ENCODE results near the gene DISP2. TPM values are rescaled to one million over a fixed set of nuclear protein-coding genes. Genes with fewer than 3 reads are reported as not detected.

Gene DISP2
- total RNA-seq, 1 experiment from 2014 or later, result 1.3 TPM

- no peak overlapping the region for H4K91ac ChIP-seq (ENCODE audit: insufficient read length, low read depth, low read length)
- no peak overlapping the region for H3K4me2 ChIP-seq (ENCODE audit: insufficient read depth, insufficient read length, low read length)
- no peak overlapping the region for H2BK15ac ChIP-seq (ENCODE audit: low read depth, low read length)
- no peak overlapping the region for H2BK5ac ChIP-seq (ENCODE audit: insufficient read length, low read length)
- H3T11ph ChIP-seq (ENCODE audit: low read length), result no peak overlapping the region
- Mint-ChIP-seq H3K36me3 (ENCODE audit: insufficient read depth in 1 of 3, low read depth in 3 of 3) (peaks cover 0 to 4% (median 3%) of the 10 kb centered on the region in 3 experiments; a peak in 2 of 7 replicates), H3K27me3 (ENCODE audit: low read depth) (peaks cover 11% of the 10 kb centered on the region), H3K4me1 (peaks cover 25 to 40% of the 10 kb centered on the region in 2 experiments), H3K9me3 (no peaks in the 10 kb centered on the region), H3K4me3 (peak overlapping the region in 1 of 2 experiments; percentile 53; a peak in 2 of 5 replicates), H3K27ac (no peak overlapping the region)
- no peak overlapping the region for H2AFZ ChIP-seq (ENCODE audit: low read length)
- no peaks in the 10 kb centered on the region for H3K9me3 ChIP-seq (ENCODE audit: control insufficient read depth, low read depth, low read length)
- no peak overlapping the region for H2AK5ac ChIP-seq (ENCODE audit: insufficient read length, low read length)
- H3K56ac ChIP-seq (ENCODE audit: insufficient read length, low read depth, low read length), result no peak overlapping the region
- WGBS (ENCODE audit: extremely low coverage, insufficient read length, low lambda C conversion rate), result no CpG with 5 or more reads among the region's 26 CpGs
- H3K14ac ChIP-seq (ENCODE audit: insufficient read depth, low read length), result no peak overlapping the region; the same call in 1 of the 2 replicates
- H3K23me2 ChIP-seq (ENCODE audit: insufficient read length, low read depth, low read length, poor library complexity, severe bottlenecking), result no peaks in the 10 kb centered on the region
- H3K27ac ChIP-seq (ENCODE audit: insufficient read length, low read depth, low read length), result no peak overlapping the region
- no peak for DNase-seq
- no peak for TF ChIP-seq CTCF (conservative IDR thresholded peaks at IDR 0.05)
- H2BK120ac ChIP-seq (ENCODE audit: low read depth, low read length, poor library complexity, severe bottlenecking), result no peak overlapping the region
- H2BK12ac ChIP-seq (ENCODE audit: insufficient read length, low read depth, low read length), result no peak overlapping the region
- H4K5ac ChIP-seq (ENCODE audit: insufficient read length, low read depth, low read length), result no peak overlapping the region
- H3K4me1 ChIP-seq (ENCODE audit: insufficient read depth, low read length), result no peaks in the 10 kb centered on the region
- no peaks in the 10 kb centered on the region for H3K79me1 ChIP-seq (ENCODE audit: insufficient read depth, low read depth, low read length, poor library complexity, severe bottlenecking)
- H4K20me1 ChIP-seq (ENCODE audit: control insufficient read depth, insufficient read depth, insufficient read length), result no peaks in the 10 kb centered on the region
- no peak overlapping the region for H2BK20ac ChIP-seq (ENCODE audit: low read depth, low read length, poor library complexity, severe bottlenecking)
- no peak overlapping the region for H3K4ac ChIP-seq (ENCODE audit: low read depth, low read length)
- H3K27me3 ChIP-seq (ENCODE audit: insufficient read depth, low read length), result no peaks in the 10 kb centered on the region
- H3K23ac ChIP-seq (ENCODE audit: insufficient read length, low read depth, low read length), result no peak overlapping the region
- H3K9ac ChIP-seq (ENCODE audit: extremely low read depth, insufficient read length, low read length), result no peak overlapping the region
- H3K18ac ChIP-seq (ENCODE audit: insufficient read length, low read depth, low read length), result no peak overlapping the region
- no peaks in the 10 kb centered on the region for H3K79me2 ChIP-seq (ENCODE audit: insufficient read depth, low read length)
- H4K8ac ChIP-seq (replicated peaks; ENCODE audit: insufficient read length, low read depth, low read length), result no peak overlapping the region
These were observed 22.9 kb upstream of the DISP2 start for GRCh38 chr15:40334941-40335795.
